Skin epidermis (tissue), 12 donors: ENCODE measurements around the gene INF2.
"Not testable (repeated sequence)": the region's sequence is repeated elsewhere in the genome, so short reads cannot be mapped to it uniquely, and the experiment has no call there.

Experiments
- H3K27ac ChIP-seq, 21 experiments: fragments of 200-600 bp; sonication (generic) in 11 of 21; one replicate each; pipeline ENCODE4 v1.5.0; 2020; ENCODE audit warnings: mild to moderate bottlenecking in 3 of 21, inconsistent platforms in 2 of 21, moderate library complexity in 2 of 21
- H3K4me3 ChIP-seq, 7 experiments: fragments of 200-600 bp; sonication (generic) in 2 of 7; one replicate each; pipeline ENCODE4 v1.5.0; 2020; ENCODE audit warnings: inconsistent platforms in 2 of 7, mild to moderate bottlenecking in 2 of 7, moderate library complexity in 1 of 7

Gene INF2

DNA sequence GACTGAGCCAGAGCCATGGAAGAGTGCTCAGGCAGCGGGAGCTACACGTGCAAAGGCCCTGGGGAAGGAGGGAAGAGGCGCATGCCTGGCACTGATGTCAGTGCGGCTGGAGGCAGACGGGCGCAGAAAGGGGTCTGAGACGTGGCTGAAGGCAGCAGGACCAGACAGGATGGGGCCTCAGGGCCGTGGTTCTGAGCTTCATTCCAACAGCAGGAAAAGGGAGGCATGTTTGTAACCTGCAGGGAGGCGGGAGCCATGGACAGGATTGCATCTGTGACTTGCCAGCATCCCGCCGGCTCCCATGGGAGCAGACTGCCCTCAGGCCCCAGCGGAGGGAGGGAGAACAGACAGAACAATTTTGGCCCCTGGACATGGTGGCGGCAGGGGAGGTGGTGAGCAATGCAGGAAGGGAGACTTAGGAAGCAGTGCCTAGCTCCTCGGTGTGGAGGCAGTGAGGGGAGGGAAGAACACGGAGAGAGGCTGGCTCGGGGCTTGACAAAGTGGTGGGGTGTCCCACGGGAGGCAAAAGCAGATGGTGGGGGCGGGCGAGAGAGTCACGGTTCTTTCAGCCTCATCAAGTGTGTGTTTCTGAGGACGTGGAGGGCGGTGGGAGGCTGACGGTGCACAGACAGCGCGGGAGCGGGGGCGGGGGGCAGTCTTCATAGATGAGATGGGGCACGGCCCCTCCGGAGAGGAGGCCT, 33.3 kb upstream of the INF2 start:
- Histone ChIP-seq H3K4me3 (no peak overlapping the region), H3K27ac (peak overlapping the region in 3 of 21 experiments; percentile 42 to 64 (median 43))

DNA sequence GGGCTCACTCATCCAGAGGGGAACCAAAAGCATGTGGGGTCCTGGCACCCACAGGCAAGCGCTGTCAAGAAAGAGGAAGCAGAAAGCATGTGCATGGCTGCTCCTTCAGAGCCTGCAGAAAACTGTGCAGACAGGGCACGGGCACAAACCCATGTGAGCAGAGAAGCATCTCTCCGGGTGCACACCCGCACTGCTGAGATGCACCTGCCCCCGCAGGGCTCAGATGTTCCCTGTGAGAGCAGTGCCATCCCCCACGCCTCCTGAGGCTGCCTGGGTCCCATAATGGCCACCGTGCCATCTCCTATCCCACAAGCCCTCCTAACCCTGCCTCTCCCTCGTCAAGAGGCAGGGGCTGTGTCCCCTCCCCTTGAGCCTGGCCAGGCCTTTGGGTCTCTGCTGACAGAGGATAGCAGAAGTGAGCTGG, 32.3 kb upstream of the INF2 start:
- H3K27ac ChIP-seq = peak overlapping the region in 3 of 21 experiments; percentile 43 to 64 (median 57)
- no peak overlapping the region for H3K4me3 ChIP-seq

- H3K27ac ChIP-seq = peak overlapping the region in 4 of 21 experiments; percentile 3 to 64 (median 54)
- no peak overlapping the region for H3K4me3 ChIP-seq
These were observed 31.7 kb upstream of the INF2 start for GRCh38 chr14:104657563-104658324.

DNA sequence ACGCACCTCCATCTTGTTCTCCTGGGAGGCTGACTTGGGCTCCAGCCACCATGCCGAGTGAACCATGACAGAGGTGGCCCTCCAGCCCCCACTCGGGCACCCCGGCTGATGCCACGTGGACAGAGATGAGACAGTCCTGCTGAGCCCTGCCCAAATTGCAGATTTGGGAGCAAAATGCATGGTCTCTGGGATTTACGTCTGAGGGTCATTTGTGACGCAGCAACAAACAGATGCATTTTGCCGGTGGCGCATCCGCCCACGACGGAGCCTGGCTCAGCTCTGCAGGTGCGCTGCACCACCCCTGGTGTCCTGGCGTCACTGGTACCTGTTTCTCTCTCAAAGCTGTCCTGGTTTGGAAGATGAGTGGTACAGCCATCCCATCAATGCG, 31.1 kb upstream of the INF2 start:
- Histone ChIP-seq H3K4me3 (no peak overlapping the region), H3K27ac (peak overlapping the region in 4 of 21 experiments; percentile 3 to 64 (median 54))

- peak overlapping the region in 2 of 21 experiments; percentile 3 to 80 for H3K27ac ChIP-seq
These were observed 30.3 kb upstream of the INF2 start for GRCh38 chr14:104659146-104659545.

DNA sequence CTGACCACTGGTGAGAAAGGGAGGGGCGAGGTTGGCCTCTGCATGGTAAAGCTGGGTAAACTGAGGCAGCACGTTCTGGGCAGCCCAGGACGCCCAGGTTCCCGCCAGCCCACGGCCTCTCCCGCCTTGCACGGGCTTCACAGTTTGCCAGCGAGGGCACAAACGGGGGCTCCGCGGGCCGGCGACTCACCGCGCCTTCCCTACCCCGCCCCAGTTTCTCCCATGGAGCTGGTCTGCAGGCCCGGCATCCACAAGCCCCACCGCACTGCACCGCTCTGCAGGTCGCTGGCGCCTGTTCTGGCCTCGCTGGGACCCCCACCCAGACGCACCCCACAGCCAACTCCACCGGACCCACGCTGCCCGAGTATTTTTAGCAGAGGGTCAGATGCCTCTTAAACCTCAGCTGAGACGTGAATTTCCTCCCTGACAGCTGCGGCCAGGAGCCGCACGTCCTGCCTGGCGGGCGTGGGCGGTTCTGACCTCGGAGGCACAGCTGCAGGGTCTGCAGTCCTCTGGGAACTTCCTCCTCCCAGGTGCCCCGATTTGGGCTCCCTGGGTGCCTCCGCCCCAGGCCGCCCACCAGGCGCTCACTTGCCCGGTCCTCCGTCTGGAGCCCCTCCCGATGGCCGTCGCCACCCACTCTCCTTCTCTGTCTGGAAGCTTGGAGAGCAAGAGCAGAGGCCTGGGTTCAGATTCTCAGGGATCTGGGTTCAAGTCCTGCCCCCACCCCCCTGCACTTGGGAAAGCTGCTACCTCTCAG, 29.5 kb upstream of the INF2 start:
- H3K4me3 ChIP-seq = no peak overlapping the region
- peak overlapping the region in 3 of 21 experiments; percentile 7 to 80 (median 47) for H3K27ac ChIP-seq

More at GRCh38 chr14:104659146-104659545, 30.3 kb upstream of the INF2 start:
- H3K4me3 ChIP-seq = no peak overlapping the region

DNA sequence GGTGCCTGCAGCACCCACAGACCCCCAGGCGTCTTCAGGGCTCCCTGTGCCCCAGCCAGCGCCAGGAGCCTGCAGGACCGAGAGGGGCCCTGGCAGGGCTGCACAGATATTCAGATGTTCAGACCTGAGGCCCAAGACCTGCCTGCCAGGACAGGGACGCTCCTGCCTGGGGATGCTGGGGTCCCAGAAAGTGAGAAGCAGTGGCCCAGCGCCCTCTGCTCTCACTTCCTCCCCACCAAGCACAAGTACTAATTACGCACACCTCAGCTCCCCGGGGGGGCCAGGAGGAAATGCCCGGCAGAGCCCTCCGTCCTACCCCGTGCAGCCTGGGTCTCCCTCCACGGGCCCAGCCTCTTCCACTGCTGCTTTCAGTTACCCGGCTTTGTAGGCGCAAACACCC, 28.8 kb upstream of the INF2 start:
- Histone ChIP-seq H3K27ac (peak overlapping the region in 2 of 21 experiments; percentile 47 to 80), H3K4me3 (no peak overlapping the region)

- H3K4me3 ChIP-seq = no peak overlapping the region
- peak overlapping the region in 1 of 21 experiments; percentile 63 for H3K27ac ChIP-seq
These were observed 28.3 kb upstream of the INF2 start for GRCh38 chr14:104661086-104661485.

GRCh38 chr14:104661528-104662157, 27.8 kb upstream of the INF2 start:
- H3K4me3 ChIP-seq = not testable (repeated sequence)
- H3K27ac ChIP-seq = peak overlapping the region in 1 of 21 experiments; percentile 63

- H3K27ac ChIP-seq, H3K4me3 ChIP-seq: not testable (repeated sequence)
These were observed 26.9 kb upstream of the INF2 start for GRCh38 chr14:104662472-104662871.

DNA sequence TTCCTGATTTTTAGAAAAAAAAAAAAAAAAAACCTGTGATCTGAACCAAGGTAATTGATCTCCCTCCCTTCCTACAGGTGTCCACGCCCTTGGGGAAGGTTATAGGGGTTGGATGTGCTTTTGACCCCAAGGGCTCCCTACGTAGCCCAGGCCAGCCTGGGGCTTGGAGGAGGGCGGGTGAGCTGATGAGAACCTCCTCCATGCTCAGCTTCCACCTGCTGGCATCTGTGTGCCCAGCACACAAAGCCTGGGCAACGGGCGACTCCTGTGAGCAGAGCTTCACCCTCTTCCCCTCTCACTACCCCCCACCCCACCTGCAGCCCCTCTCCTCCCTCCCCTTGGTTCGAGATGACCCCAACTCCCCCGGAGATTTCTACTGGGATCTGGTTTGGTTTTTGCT, 25.3 kb upstream of the INF2 start:
- H3K4me3 ChIP-seq = no peak overlapping the region
- no peak overlapping the region for H3K27ac ChIP-seq

GRCh38 chr14:104664588-104664987, 24.8 kb upstream of the INF2 start:
- H3K4me3 ChIP-seq = no peak overlapping the region
- H3K27ac ChIP-seq = no peak overlapping the region

DNA sequence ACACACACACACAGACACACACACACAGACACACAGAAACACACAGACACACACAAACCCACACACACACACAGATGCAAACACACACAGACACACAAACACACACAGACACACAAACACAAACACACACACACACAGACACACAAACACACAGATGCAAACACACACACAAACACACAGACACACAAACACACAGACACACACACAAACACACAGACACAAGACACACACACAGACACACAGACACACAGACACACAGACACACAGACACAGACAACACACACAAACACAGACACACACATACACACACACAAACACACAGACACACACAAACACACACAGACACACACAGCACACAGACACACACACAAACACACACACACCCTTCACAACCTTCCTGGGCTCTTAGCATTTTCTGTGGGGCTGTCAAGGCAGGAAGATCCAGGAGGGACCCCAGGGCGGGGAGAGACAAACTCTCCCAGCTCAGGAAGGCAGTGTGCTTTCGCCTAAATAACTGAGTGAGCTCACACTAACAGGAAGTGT, 24.2 kb upstream of the INF2 start:
- Histone ChIP-seq H3K27ac (peak overlapping the region in 2 of 21 experiments; percentile 42 to 62), H3K4me3 (no peak overlapping the region)

DNA sequence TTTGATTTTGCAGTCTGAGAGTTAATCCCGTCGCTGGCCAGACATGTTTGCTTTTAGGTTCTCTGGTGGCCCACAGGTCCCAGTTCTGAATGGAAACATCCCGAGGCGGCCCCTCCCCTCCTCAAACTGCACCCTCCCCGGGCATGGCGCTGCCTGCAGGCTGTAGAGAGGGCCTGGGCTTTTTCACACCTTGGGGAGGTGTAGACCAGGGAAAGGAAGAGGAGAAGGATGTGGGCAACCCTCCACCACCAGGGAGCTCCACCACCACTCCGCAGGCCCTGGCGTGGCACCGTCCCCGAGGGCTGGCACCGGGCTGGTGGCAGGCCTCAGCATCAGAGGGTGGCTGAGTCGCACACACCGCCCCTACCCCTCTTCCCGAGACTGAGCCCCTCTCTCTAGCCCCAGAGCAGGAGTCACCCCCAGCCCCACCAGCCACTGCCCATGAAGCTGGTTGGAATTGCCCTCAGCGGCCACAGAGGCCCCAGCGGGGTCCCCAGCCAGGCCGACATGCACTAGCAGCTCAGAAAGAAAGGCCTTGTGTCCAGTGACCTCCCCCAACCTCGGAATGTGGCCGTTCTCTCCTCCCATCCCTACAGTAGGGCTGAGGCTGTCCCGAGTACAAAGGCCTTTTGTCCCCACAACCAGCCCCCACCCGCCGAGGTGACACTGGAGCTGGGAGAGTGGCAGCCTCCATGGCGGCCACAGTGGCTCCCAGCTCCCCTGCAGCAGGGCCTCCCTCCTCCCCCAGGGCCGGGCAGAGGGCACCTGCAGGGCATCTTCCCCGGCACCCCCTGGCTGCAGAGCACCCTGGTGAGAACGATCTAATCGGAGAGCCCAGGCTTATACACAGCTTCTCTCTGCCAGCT, 23.5 kb upstream of the INF2 start:
- H3K4me3 ChIP-seq = no peak overlapping the region
- H3K27ac ChIP-seq = peak overlapping the region in 2 of 21 experiments; percentile 42 to 62

DNA sequence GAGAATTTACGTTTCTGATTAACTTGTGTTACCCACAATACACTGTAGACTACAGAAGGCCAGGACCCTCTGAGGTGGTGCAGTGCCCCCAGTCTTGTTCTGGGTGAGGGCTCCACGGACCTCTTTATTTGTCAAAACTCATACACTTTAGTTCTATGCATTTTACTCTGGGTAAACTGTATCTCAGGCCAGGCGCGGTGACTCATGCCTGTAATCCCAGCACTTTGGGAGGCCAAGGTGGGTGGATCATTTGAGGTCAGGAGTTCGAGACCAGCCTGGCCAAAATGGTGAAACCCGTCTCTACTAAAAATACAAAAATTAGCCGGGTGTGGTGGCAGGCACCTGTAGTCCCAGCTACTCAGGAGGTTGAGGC, 22.9 kb upstream of the INF2 start:
- H3K4me3 ChIP-seq, H3K27ac ChIP-seq: not testable (repeated sequence)

DNA sequence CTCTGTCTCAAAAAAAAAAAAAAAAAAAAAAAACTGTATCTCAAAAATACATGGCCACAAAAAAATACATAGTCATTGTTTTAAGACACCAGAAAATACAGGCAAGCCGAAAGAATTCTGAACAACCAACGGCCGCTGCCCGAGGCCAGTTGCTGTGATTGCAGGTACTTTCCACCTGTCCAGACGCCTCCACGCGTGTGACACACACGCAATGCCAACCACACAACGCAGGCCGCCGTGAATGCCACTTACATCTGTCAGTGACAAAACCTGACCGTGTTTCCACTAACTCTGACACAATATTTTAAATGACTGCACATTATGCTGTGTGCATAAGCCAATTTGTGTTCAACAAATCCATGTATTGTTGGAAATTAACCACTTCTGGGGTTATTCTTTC, 22.4 kb upstream of the INF2 start:
- no peak overlapping the region for H3K27ac ChIP-seq
- no peak overlapping the region for H3K4me3 ChIP-seq

GRCh38 chr14:104669697-104670096, 19.7 kb upstream of the INF2 start:
- H3K4me3 ChIP-seq = no peak overlapping the region

GRCh38 chr14:104671330-104671977, 18.0 kb upstream of the INF2 start:
- H3K27ac ChIP-seq, H3K4me3 ChIP-seq: not testable (repeated sequence)

More at GRCh38 chr14:104669697-104670096, 19.7 kb upstream of the INF2 start:
- H3K27ac ChIP-seq = no peak overlapping the region
